Measurements from ENCODE around the gene ZNF567.

Gene ZNF567

DNA sequence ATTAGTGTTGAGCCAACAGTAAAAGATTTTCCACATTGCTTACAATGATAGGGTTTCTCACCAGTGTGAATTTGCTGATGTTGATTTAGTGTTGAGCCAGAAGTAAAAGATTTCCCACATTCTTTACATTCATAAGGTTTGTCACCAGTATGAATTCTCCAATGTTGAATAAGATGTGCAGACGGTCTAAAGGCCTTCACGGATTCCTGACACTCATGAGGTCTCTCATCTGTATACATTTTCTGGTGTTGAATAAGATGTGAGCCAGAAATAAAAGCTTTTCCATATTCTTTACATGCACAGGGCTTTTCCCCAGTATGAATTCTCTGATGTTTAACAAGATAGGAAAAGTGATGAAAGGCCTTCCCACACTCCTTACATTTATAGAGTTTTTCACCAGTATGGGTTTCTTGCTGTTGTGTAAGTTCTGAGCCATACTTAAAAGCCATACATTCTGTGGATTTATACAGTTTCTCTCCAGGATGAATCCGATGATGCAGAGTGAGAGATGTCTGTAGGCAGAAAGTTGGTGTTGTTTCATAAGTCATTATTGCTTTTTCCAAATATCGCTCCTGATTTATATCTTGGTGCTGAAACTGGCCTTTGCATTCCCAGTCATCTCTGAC, 62.8 kb downstream of the ZNF567 start:
- H3K36me3 ChIP-seq (ENCODE audit: insufficient read depth, low read length) = peaks cover 99% of the 10 kb centered on the region
- H3K4me1 ChIP-seq (ENCODE audit: insufficient read depth, low read length, poor library complexity, severe bottlenecking) = no peaks in the 10 kb centered on the region
- H2AFZ ChIP-seq (ENCODE audit: low read length) = no peak overlapping the region
- H3K9ac ChIP-seq (ENCODE audit: low read depth, low read length, poor library complexity, severe bottlenecking) = no peak overlapping the region
- H3K4me2 ChIP-seq (ENCODE audit: low read depth, low read length, poor library complexity, severe bottlenecking) = no peak overlapping the region
- H3K9me3 ChIP-seq (ENCODE audit: insufficient read depth, low read depth, low read length) = peaks cover 82% of the 10 kb centered on the region
- no peak overlapping the region for H3K4me3 ChIP-seq (ENCODE audit: low read length, poor library complexity, severe bottlenecking)
- no peaks in the 10 kb centered on the region for H3K9me2 ChIP-seq (replicated peaks; ENCODE audit: low read depth, low read length)
- H3K27me3 ChIP-seq (ENCODE audit: insufficient read depth, low read length, poor library complexity, severe bottlenecking) = peaks cover 27% of the 10 kb centered on the region
- H3F3A ChIP-seq (ENCODE audit: low read depth) = no peaks in the 10 kb centered on the region; the same call in 1 of the 2 replicates
- TF ChIP-seq EZH2phosphoT487 (IDR thresholded peaks at IDR 0.05; ENCODE audit: borderline replicate concordance) = no peak
- TF ChIP-seq CTCF (conservative IDR thresholded peaks at IDR 0.05; ENCODE audit: low read length) = no peak
- H3K79me2 ChIP-seq (ENCODE audit: insufficient read depth, low read length) = peaks cover 50% of the 10 kb centered on the region
- no peaks in the 10 kb centered on the region for H4K20me1 ChIP-seq (ENCODE audit: insufficient read depth, low read length, poor library complexity, severe bottlenecking)

All from Loucy (cell line).